NCI-H1105 (cell line): ENCODE results near the gene ANKRD27.
A peak's percentile ranks its signal among the peaks of the same experiment; 100 is the strongest.
"Not testable (repeated sequence)": the region's sequence is repeated elsewhere in the genome, so short reads cannot be mapped to it uniquely, and the experiment has no call there.

ENCODE experiments used
- DNase-seq: peaks from one replicate; lab custom pipeline; 2025; lab: John Stamatoyannopoulos, UW

Gene ANKRD27

DNA sequence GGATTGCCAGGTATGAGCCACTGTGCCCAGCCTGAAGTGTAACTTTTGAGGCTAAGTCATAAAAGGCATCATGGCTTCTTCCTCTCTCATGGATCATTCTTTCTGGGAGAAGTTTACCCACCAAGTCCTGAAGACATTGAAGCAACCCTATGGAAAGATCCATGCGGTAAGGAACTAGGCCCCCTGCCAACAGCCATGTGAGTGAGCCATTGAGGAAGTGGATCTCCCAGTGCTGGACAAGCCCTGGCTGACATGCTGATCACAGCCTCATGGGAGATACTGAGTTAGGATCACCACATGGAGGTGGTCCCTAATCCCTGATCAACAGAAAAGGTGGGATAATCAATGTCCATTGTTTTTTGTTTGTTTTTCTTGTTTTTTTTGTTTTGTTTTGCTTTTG lies 13.3 kb upstream of the ANKRD27 start:
- no peak for DNase-seq

DNA sequence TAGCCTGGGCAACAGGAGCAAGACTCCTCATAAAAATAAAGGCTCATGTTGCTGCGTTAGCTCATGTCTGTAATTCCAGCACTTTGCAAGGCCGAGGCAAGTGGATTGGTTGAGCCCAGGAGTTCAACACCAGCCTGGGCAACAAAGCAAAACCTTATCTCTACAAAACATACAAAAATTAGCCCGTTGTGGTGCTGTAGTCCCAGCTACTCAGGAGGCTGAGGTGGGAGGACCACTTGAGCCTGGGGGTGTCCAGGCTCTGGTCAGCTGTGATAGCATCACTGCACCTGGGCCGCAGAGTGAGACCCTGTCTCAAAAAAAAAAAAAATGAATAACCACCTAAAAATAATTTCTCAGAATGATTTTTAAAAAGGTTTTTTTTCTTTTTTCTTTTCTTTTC lies 12.7 kb upstream of the ANKRD27 start:
- no peak for DNase-seq

DNA sequence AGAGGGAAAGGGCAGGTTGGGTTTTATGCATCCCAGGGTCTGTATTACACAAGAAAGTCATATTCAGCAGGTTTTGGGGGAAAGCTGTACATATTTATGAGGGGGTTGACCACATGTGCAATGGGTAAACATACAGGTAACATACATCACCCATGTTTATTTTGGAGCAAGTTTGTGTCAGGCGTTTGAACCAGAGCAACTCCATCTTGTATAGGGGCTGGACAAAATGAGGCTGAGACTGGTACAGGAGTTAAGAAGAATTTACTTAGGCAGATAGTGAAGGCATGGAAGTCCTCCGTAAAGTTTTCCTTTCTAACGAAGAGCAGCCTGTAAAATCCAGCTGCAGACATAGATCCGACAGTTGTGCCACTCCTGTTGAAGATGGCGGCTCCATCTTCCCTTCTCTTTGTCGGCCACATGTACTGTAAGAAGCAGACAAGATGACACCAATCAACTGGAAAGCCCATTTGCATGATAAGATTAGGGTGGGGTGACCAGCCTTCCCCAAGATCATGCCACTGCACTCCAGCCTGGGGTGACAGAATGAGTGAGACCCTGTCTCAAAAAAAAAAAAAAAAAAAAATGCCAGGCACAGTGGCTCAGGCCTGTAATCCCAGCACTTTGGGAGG lies 12.0 kb upstream of the ANKRD27 start:
- no peak for DNase-seq

DNA sequence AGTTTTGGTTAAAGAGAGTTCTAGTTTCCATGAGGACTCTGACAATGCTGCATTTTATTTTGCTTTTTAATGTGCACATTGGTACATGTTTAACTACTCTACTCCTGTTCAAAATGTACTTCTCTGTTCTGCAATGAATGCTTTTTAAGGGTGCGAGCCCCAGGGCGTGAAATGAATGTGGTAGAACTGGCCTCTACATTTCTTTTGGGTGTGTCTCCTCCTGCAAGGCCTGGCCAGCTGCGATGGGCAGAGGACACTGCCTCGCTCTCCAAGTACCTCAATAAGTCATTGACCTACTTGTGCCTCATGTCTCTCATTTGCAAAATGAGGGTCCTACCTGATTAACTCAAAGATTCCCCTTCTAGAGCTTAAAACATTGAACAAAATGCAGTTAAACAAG lies 7.3 kb upstream of the ANKRD27 start:
- DNase-seq, result no peak

DNA sequence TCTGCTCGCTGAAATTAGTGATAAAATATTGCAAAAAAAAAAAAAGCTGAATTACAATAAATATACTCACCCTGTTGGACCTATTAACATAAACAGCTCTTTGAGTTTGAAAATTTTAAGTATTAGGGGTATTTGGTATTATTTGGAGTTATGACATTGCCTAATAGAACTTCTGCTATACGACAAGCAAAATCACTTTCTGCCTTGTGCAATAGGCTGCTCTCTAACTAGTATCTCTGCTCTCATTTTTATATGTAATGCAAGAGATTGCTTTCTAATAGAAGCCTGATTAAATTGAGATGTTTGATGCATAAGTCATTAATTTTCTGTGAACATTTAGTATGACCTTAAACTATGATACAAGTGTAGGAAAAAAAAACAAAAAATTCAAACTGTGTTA lies 6.0 kb upstream of the ANKRD27 start:
- no peak for DNase-seq

DNA sequence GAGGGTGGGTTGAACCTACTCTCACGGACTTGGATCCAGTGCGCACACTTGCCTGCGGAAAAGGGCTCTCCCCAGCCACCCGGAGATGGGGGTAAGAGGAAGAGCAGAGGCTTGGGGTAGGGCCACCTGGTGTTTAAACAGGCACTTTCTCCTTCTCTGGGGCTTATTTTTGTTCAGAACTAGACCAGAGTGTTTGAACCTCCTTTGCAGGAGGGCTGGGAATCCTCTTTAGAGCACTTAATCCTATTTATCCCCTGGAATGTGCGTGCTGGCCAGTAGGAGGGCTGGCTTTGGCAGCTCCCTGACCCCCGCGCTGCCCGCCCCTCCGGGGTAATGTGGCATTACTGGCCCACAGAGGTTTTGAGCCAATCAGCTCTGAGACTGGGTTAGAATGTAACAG lies 2.7 kb upstream of the ANKRD27 start:
- DNase-seq, result no peak

DNA sequence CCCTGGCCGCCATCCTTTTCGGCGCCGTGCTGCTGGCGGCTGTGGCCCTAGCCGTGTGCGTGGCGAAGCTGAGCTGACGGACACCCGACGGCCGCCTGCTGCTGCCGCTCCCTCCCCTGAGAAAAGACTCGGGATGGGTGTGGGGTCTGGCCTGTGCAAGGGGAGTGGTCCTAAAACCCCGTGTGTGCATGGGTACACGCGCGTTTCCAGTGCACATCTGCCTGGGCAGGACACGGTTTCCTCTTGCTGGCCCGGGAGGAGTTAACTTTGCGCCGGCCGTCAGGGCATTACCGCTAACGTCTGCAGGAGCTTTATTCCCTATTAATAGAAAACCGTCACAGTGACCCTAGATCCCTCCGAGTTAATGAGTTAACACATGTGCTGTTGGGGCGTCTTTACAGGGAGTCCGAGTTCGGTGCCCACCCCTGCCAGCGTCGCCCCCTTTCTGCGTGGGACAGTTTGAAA lies 1.9 kb upstream of the ANKRD27 start:
- DNase-seq, result no peak

DNA sequence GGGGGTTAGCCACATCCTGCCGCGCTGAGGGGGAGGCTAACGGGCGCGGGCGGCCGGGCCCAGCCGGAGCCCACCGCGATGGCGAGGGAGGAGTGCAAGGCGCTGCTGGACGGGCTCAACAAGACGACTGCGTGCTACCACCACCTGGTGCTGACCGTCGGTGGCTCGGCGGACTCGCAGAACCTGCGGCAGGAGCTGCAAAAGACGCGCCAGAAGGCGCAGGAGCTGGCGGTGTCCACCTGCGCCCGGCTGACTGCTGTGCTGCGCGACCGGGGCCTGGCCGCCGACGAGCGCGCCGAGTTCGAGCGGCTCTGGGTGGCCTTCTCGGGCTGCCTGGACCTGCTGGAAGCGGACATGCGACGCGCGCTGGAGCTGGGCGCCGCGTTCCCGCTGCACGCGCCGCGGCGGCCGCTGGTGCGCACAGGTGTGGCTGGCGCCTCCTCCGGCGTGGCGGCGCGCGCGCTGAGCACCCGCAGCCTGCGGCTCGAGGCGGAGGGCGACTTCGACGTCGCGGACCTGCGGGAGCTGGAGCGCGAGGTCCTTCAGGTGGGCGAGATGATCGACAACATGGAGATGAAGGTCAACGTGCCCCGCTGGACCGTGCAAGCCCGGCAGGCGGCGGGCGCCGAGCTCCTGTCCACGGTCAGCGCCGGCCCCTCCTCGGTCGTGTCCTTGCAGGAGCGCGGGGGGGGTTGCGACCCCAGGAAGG lies 1.4 kb upstream of the ANKRD27 start:
- DNase-seq, result no peak

DNA sequence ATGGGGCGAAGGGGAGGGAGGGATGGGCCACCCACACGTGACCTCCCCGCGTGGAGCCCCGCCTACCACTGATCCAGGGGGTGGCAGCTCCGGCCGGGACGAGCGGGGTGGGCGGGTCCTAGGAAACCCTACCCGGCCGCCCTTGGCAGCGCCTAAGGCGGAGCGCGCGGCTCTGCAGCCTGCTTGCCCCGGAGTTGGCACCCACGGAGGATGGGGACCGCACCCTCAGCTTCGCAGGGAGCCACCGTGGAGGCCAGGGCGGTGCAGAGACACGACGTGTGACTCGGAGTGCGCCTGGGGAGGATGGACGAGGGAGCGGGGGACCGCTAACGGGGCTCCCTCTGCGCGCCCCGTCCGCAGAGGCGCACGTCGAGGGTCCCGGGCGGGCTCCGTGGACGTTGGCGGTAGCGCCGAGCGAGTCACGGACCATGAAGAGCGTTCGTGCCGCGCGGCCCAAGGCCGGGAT lies 773 bp upstream of the ANKRD27 start, which contains the start of gene RGS9BP:
Gene RGS9BP (plus strand): TSS at position 129 of the 466 bp plus-strand sequence. CDS start 416 bp downstream, outside the sequence.
- DNase-seq, result peak; percentile 66

DNA sequence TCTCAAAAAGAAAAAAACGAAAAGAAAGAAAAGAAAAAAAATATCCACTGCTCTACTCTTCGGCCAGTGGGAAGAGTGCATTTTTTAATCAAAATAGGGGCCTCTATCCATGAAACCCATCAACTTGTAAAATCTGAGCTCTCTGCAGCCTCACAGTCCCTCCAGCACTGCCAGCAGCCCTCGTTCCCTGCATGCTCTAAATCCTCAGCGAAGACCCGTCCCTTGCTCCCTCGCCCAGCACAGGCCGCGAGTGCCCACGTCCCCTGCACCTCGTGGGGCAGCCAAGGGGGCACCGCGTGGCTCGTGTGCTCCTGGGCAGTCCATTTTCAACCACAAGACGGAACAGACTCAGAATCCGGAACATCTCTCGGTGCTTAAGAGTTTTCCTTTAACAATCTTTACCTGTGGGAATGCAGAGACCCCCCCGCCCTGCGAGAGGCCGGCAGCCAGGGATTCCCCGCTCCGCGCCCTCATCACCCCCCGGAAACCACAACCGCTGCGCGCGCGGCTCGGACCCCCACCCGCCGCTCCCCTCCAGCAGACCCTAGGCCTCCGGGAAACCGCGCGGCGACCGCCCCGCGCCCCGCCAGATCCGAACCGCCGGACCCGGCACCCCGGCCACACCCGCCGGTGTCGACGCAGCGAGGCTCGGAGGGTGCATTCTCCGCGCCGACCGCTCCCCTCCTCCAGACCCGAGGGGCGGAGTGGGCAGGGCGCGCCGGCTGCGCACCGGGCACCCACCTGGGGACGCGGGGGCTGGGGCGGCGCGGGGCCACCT lies 638 bp downstream of the ANKRD27 start:
- DNase-seq, result no peak

DNA sequence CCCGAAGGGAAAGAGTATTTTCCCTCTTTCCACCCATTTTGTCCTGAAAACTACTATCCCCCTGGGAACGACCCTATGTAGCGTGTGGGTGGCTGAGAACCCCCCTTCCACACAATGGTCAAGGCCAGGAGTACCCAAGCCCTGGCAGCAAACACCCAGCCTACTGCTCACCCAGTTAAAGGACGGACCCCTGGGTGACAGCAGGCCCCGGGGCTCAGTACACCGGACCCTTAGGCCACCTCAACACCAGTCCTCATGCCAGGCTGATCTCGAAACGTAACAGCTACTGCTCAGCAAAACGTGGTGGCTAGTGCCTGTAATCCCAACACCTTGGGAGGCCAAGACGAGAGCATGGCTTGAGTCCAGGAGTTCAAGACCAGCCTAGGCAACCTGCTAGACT lies 1.4 kb downstream of the ANKRD27 start:
- no peak for DNase-seq

DNA sequence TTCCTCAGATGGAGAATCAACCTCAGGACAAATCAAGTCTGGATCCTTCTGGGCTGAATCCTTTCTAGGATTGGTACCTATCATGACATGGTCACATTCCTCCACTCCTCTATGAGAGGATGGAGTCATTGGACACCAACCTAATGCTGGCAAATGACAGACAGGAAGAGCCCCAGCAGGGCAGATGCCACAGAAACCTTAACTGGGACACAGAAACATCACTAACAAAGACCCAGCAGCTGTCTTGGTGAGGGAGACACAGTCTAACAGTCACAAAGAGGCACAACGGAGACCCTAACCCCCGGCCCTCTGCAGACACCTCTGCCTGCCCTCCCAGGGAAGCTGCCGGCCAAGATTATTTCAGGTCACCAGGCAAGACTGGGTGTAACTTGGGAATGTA lies 2.1 kb downstream of the ANKRD27 start:
- DNase-seq, result no peak

DNA sequence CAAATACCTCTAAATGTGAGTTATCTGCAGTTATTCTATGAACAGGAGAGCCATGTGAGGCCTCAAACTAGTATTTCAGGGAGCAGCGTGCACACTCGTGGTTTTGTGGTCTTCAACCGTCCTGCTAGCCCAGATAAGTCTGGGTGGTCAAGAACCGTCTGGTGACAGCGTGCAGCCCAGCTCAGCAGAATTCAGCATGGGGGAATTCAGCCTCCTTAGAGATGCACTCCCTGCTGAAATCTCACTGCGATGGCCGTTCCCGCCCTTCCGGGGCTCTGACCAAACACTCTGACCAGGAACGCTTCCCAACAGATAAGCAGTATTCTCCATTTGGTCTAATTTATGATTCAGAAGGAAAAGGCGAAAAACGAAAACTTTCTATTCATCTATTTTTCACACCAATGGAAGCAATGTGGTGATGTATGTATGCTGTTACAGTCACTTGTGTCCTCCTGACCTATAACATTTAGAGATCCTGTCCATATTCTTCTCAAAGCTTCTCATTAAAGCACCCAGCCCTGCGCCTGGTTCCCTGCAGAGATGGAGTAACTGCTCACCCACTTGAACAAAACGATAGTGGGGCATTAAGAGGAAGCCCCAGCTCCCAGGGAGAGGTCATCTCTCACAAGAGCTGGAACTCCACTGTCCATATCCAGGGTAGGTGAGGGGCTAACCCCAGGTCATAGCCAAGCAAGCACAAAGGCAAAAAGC lies 2.9 kb downstream of the ANKRD27 start:
- DNase-seq, result no peak

DNA sequence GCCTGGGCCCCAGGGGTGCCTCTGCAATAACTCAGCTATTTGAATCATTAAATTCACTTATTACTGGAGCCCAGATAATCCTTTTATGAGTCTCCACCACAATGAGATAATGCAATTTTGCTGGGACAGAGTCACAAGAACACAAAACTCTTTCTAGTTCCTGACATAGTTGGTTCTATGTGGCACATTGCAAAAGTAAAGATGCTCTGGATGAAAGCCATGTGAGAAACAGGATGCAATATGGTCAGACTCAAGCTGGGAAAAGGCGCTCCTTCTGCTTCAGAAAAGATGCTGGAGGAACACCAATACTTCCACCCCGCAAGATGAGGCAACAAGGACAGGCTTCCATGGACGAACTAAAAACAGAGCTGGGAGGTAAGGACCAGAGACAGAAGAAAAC lies 5.7 kb downstream of the ANKRD27 start:
- no peak for DNase-seq

DNA sequence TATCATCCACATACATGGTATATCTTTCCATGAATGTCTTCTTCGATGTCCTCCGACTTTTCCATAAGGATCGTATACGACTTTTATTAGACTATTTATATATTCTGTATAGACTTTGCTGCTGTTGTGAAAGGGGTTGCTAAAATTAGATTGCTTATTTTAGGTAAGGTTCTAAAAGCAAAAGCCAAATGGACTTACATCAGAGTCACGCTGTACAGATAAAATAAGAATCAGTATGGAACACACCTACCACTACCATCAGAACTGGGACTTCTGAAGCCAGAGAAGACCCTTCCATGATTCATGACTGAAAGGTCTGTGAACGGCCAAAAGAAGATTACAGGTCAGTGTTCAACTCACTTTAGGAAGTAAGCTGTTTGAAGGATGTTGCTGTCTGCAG lies 8.9 kb downstream of the ANKRD27 start:
- DNase-seq, result no peak

DNA sequence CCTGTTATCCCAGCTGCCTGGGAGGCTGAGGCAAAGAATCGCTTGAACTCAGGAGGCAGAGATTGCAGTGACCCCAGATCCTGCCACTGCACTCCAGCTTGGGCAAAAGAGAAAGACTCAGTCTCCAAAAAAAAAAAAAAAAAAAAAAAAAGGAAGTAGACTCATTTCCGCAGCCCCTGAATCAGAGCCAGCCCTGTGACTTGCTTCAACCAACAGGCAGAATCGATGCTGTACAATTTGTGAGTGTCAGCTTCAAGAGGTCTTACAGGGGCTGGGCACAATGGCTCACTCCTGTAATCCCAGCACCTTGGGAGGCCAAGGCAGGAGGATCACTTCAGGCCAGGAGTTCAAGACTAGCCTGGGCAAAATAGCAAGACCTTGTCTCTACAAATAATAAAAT lies 12.8 kb downstream of the ANKRD27 start:
- no peak for DNase-seq

DNA sequence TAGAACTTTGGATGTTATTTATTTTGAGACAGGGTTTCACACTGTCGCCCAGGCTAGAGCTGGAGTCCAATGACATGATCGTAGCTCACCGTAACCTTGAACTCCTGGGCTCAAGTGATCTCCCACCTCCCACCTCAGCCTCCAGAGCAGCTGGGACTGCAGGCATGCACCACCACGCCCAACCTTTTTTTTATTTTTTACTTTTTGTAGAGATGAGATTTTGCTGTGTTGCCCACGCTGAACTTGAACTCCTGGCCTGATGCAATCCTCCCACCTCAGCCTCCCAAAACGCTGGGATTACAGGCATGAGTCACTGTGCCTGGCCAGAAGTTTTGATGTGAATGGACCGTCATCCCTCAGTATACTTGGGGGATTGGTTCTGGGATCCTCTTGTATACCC lies 13.7 kb downstream of the ANKRD27 start:
- no peak for DNase-seq

DNA sequence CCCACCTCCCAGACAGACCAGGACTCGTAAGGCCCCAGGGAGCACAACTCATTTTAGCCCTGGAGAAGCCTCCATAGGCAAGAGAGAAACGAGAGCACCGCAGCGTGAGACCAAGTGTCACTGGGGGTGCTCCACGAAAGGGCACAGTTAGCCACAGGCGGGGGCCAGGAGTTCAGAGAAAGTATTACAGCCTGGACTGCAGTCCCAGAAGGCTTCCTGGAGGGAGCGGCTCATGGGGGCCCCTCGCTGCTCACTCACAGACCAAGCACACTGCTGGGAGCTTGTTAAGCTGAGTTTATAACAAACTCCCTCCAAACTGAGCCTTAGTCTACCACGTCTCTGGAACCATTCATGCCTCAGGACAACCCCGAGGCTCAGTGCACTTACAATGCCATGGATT lies 16.5 kb downstream of the ANKRD27 start:
- no peak for DNase-seq

DNA sequence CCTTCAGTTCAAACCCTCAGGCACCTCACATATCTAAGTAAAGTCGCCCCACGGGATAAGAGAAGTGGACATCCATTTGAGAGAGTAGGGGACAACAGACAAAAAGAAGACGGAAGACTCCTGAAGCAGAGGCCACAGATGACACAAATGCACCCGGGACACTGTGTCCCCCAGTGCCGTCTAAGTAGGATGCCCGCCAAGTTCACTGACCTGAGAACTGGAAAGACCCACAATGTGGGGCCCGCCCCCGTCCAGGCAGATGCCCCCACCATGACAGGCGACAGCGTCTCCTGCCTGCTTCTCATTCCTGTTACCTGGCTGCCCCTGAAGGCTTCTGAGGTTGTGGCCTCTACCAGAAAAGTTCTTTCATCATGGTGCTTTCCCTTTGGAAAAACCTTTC lies 16.9 kb downstream of the ANKRD27 start:
- no peak for DNase-seq

DNA sequence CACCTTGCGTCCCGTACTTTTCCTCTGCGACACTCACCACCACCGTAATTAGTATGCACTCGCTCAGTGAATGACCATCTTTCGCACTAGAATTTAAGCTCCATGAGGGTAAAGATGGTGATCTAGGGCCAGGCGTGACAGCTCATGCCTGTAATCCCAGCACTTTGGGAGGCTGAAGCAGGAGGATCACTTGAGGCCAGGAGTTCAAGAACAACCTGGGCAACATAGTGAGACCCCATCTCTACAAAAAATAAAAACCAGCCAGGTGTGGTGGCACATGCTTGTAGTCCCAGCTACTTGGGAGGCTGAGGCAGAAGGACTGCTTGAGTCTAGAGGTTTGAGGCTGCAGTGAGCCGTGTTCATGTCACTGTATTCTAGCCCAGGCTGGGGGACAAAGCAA lies 18.6 kb downstream of the ANKRD27 start:
- not testable (repeated sequence) for DNase-seq

DNA sequence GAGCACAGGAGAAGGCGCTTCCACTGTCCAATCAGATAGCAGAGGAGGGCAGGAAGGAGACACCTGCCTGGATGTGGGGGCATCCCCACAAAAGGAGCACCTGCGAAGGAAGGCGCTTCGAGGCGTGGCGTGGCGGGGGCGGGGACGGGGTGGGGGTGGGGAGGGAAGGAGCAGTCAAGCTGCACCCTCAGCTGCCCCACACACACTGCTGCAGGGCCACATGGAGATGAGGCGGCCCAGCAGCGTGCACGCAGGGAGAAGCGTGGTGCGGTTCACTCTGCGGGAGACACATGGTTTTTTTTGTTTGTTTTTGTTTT lies 21.4 kb downstream of the ANKRD27 start:
- DNase-seq, result no peak

DNA sequence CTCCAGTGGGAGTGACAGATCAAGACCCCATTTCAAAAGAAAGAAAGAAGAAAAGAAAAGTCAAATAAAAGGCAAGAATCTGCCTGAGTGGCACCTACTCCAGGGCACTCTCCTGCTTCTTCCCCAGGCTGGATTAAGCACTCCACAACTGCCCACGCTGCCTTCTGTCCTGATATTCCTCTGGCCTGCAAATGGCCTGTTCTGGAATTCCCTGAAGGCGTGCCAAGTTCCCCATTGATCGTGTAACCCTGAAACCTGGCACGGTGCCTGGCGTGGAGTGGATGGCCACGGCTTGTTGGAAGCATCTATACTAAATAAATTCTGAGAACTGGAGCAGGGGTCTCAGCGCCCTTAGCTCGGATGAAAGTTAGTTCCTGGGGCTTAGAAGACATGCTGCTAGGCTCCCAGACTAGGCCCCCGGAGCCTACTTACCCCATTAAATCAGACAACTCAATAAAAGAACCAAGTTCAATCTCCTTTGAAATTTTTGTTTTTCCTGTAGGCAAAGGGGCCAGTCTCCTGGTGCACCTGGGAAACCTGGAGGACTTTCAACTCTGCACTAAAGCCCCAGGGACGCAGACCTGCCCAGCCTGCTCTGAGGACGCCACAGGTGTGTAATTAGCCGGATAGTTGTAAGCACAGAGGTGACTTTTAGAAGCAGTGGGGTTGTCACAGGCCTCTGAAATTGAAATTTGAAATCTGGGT lies 21.9 kb downstream of the ANKRD27 start:
- peak; percentile 19 for DNase-seq
